ENCODE data around the gene GCC1.

GCC1 gene

GRCh38 chr7:127539116-127539515, 46.3 kb downstream of the GCC1 start:
- no peak for DNase-seq (ENCODE audit: low read depth)
- no peak for TF ChIP-seq CTCF (conservative IDR thresholded peaks at IDR 0.05; ENCODE audit: low read length)
- H3K4me3 ChIP-seq (ENCODE audit: low read length), result no peak overlapping the region

- no peak for DNase-seq (ENCODE audit: low read depth)
- no peak for TF ChIP-seq CTCF (conservative IDR thresholded peaks at IDR 0.05; ENCODE audit: low read length)
- H3K4me3 ChIP-seq (ENCODE audit: low read length), result peak overlapping the region; percentile 33
Observed at GRCh38 chr7:127536741-127537140, 48.7 kb downstream of the GCC1 start.

- H3K4me3 ChIP-seq (ENCODE audit: low read length), result no peak overlapping the region
- DNase-seq (ENCODE audit: low read depth), result no peak
- TF ChIP-seq CTCF (conservative IDR thresholded peaks at IDR 0.05; ENCODE audit: low read length), result no peak
Observed at GRCh38 chr7:127536394-127536691, 49.1 kb downstream of the GCC1 start.

GRCh38 chr7:127535546-127536393, 49.6 kb downstream of the GCC1 start:
- no peak overlapping the region for H3K4me3 ChIP-seq (ENCODE audit: low read length)
- DNase-seq (ENCODE audit: low read depth), result no peak
- no peak for TF ChIP-seq CTCF (conservative IDR thresholded peaks at IDR 0.05; ENCODE audit: low read length)

- TF ChIP-seq CTCF (conservative IDR thresholded peaks at IDR 0.05; ENCODE audit: low read length), result no peak
Observed at GRCh38 chr7:127534636-127535035, 50.8 kb downstream of the GCC1 start.

GRCh38 chr7:127532736-127533135, 52.7 kb downstream of the GCC1 start:
- H3K4me3 ChIP-seq (ENCODE audit: low read length), result no peak overlapping the region
- no peak for TF ChIP-seq CTCF (conservative IDR thresholded peaks at IDR 0.05; ENCODE audit: low read length)
- peak; percentile 6 for DNase-seq (ENCODE audit: low read depth)

More at GRCh38 chr7:127534636-127535035, 50.8 kb downstream of the GCC1 start:
- no peak overlapping the region for H3K4me3 ChIP-seq (ENCODE audit: low read length)
- peak; percentile 15 for DNase-seq (ENCODE audit: low read depth)

- no peak for TF ChIP-seq CTCF (conservative IDR thresholded peaks at IDR 0.05; ENCODE audit: low read length)
- no peak for DNase-seq (ENCODE audit: low read depth)
- H3K4me3 ChIP-seq (ENCODE audit: low read length), result no peak overlapping the region
Observed at GRCh38 chr7:127532151-127532550, 53.2 kb downstream of the GCC1 start.
